IMR-90 (cell line): ENCODE data around the gene CHI3L1. TPM values are rescaled to one million over a fixed set of nuclear protein-coding genes. Genes with fewer than 3 reads are reported as not detected.

ENCODE experiments used
- ATAC-seq: fragments of 200-7000 bp; cut with Tn5 transposase; 2 replicates; pipeline ENCODE4 v1.9.1; 2020; ENCODE audit warnings: low read depth, mild to moderate bottlenecking, moderate library complexity
- BruUV-seq: library from RNA; stranded (reverse); fragments of 400-500 nt; replicated peaks from 2 replicates; lab custom pipeline; 2021; lab: Mats Ljungman, UMichigan
- CTCF ChIA-PET: fragments of 300-600 bp; formaldehyde crosslinking; extraction: SDS; loops from one replicate; lab custom pipeline; 2021; ENCODE audit warnings: antibody characterized with exemption; lab: Yijun Ruan, JAX
- POLR2A ChIA-PET: fragments of 300-600 bp; sonication (Branson Sonifier 250); formaldehyde crosslinking; loops from one replicate; lab custom pipeline; 2022; ENCODE audit warnings: antibody characterized with exemption; ENCODE audit not compliant: unreplicated experiment; lab: Charles Lee
- DNase-seq: peaks from one replicate; pipeline ENCODE4 v3.0.0; 2013
- H2AFZ ChIP-seq: replicated peaks from 2 replicates; pipeline ENCODE3; 2013; ENCODE audit warnings: low read length, mild to moderate bottlenecking; ENCODE audit not compliant: poor library complexity
- H2AK5ac ChIP-seq: 2 replicates; pipeline ENCODE4 v1.6.1; 2013; ENCODE audit warnings: low read depth, low read length, inconsistent platforms
- H2AK9ac ChIP-seq: replicated peaks from 2 replicates; pipeline ENCODE3; 2013; ENCODE audit warnings: mild to moderate bottlenecking, low read depth, low read length, moderate library complexity; ENCODE audit not compliant: poor library complexity
- H2BK120ac ChIP-seq: 2 replicates; pipeline ENCODE4 v1.6.1; 2013; ENCODE audit warnings: low read depth, low read length, inconsistent platforms
- H2BK15ac ChIP-seq: 3 replicates; pipeline ENCODE4 v1.6.1; 2013; ENCODE audit warnings: low read depth, low read length, inconsistent platforms
- H2BK20ac ChIP-seq: 2 replicates; pipeline ENCODE4 v1.6.1; 2013; ENCODE audit warnings: low read depth, mild to moderate bottlenecking, inconsistent platforms, low read length, moderate library complexity
- H2BK5ac ChIP-seq: 2 replicates; pipeline ENCODE4 v1.6.1; 2013; ENCODE audit warnings: mild to moderate bottlenecking, low read depth, low read length, inconsistent platforms; ENCODE audit not compliant: poor library complexity, severe bottlenecking
- H3K14ac ChIP-seq: replicated peaks from 2 replicates; pipeline ENCODE4 v1.6.1; 2013; ENCODE audit warnings: low read depth, low read length, inconsistent platforms
- H3K18ac ChIP-seq: 2 replicates; pipeline ENCODE4 v1.6.1; 2013; ENCODE audit warnings: low read depth, low read length, control low read depth
- H3K23ac ChIP-seq: 2 replicates; pipeline ENCODE4 v1.6.1; 2013; ENCODE audit warnings: low read depth, low read length, inconsistent platforms
- H3K27ac ChIP-seq: 2 replicates; pipeline ENCODE4 v1.5.1; 2013; ENCODE audit warnings: mild to moderate bottlenecking, control low read depth, low read length; ENCODE audit not compliant: insufficient read depth
- H3K27me3 ChIP-seq: 2 replicates; pipeline ENCODE4 v1.6.1; 2013; ENCODE audit warnings: low read length; ENCODE audit not compliant: control insufficient read depth, insufficient read depth
- H3K36me3 ChIP-seq: 2 replicates; pipeline ENCODE4 v1.6.1; 2013; ENCODE audit warnings: low read length, mixed read lengths; ENCODE audit not compliant: control insufficient read depth, insufficient read depth
- H3K4ac ChIP-seq: 2 replicates; pipeline ENCODE4 v1.6.1; 2013; ENCODE audit warnings: low read depth, low read length, inconsistent platforms
- H3K4me1 ChIP-seq: 2 replicates; pipeline ENCODE4 v1.6.1; 2013; ENCODE audit warnings: low read length, mixed read lengths; ENCODE audit not compliant: control insufficient read depth, insufficient read depth
- H3K4me2 ChIP-seq: 2 replicates; pipeline ENCODE4 v1.6.1; 2013; ENCODE audit warnings: low read depth, mild to moderate bottlenecking, control low read depth, low read length, moderate library complexity
- H3K4me3 ChIP-seq: 2 replicates; pipeline ENCODE4 v1.5.1; 2013; ENCODE audit warnings: low read depth, mild to moderate bottlenecking, control low read depth, low read length, moderate library complexity; ENCODE audit not compliant: insufficient read depth
- H3K56ac ChIP-seq: 2 replicates; pipeline ENCODE4 v1.6.1; 2013; ENCODE audit warnings: low read length, inconsistent platforms; ENCODE audit not compliant: insufficient read depth; ENCODE audit errors: extremely low read depth
- H3K79me1 ChIP-seq, 2 experiments: 2 replicates each; pipeline ENCODE4 v1.6.1; 2013; ENCODE audit warnings: low read length in 2 of 2, inconsistent platforms in 1 of 2, low read depth in 1 of 2
- H3K9ac ChIP-seq: 2 replicates; pipeline ENCODE4 v1.6.1; 2013; ENCODE audit warnings: low read depth, low read length, control low read depth
- H3K9me1 ChIP-seq: 2 replicates; pipeline ENCODE4 v1.6.1; 2013; ENCODE audit warnings: low read length, inconsistent platforms; ENCODE audit not compliant: insufficient read depth
- H3K9me3 ChIP-seq: 2 replicates; pipeline ENCODE4 v1.6.1; 2013; ENCODE audit warnings: low read length; ENCODE audit not compliant: control insufficient read depth, insufficient read depth
- H4K20me1 ChIP-seq: 2 replicates; pipeline ENCODE4 v1.6.1; 2013; ENCODE audit warnings: low read length, inconsistent platforms; ENCODE audit not compliant: insufficient read depth
- H4K5ac ChIP-seq: 2 replicates; pipeline ENCODE4 v1.6.1; 2013; ENCODE audit warnings: mild to moderate bottlenecking, low read depth, low read length, control low read depth
- H4K8ac ChIP-seq, 2 experiments: 2 replicates each; pipeline ENCODE4 v1.6.1; 2013; ENCODE audit warnings: low read depth in 2 of 2, low read length in 2 of 2, control low read depth in 1 of 2, inconsistent platforms in 1 of 2
- H4K91ac ChIP-seq: 2 replicates; pipeline ENCODE4 v1.6.1; 2013; ENCODE audit warnings: low read depth, low read length, inconsistent platforms; ENCODE audit not compliant: insufficient read depth
- CEBPB ChIP-seq: IDR thresholded peaks from 2 replicates; pipeline ENCODE4 v1.6.1; 2012; ENCODE audit warnings: low read depth, low read length, improper control_type of control experiment
- CTCF ChIP-seq: conservative IDR thresholded peaks from 2 replicates; pipeline ENCODE4 v1.5.1; 2012; ENCODE audit warnings: mild to moderate bottlenecking, low read depth, low read length, improper control_type of control experiment
- POLR2A ChIP-seq: IDR thresholded peaks from 2 replicates; pipeline ENCODE4 v1.6.1; 2012; ENCODE audit warnings: mild to moderate bottlenecking, low read depth, low read length
- WGBS, 2 experiments: methylation state at CpG; one replicate each; pipeline versions ENCODE4 v1.1.5 to v1.1.7; 2013; ENCODE audit warnings: missing lambda C conversion rate in 2 of 2; ENCODE audit not compliant: insufficient read length in 1 of 2; ENCODE audit errors: extremely low coverage in 2 of 2; 5-methylcytosine and 5-hydroxymethylcytosine counted together
- dilution Hi-C: fragments of 300-500 bp; cut with HindIII; formaldehyde crosslinking; loops from one replicate; pipeline ENCODE4 v1.14.3; 2018; ENCODE audit warnings: low sequenced_read_pairs; ENCODE audit not compliant: unreplicated experiment
- in situ Hi-C: fragments of 300-500 bp; cut with MboI; formaldehyde crosslinking; loops from 3 replicates; pipeline ENCODE4 v1.14.3; 2019; ENCODE audit warnings: low sequenced_read_pairs, inconsistent platforms, mixed read lengths
- intact Hi-C: fragments of 100-400 bp; cut with micrococcal nuclease; formaldehyde crosslinking; loops from 2 replicates; pipeline ENCODE4 v1.10.0; 2022
- polyA plus RNA-seq, 3 experiments: library from polyadenylated mRNA; depleted of rRNA; stranded (reverse); fragments of >200 nt; gene quantifications; 2 replicates each; pipeline ENCODE4 v1.2.3, GENCODE V29; 2012; ENCODE audit warnings: low replicate concordance in 1 of 3
- total RNA-seq: library from RNA; depleted of rRNA; stranded (reverse); fragments of >200 nt; gene quantifications from 2 replicates; pipeline ENCODE4 v1.2.3, GENCODE V29; 2012

CHI3L1 gene
- total and polyA plus RNA-seq, 2 of the 4 experiments (the other 2 are of a cell fraction): 0.17 TPM; not detected in 1

DNA sequence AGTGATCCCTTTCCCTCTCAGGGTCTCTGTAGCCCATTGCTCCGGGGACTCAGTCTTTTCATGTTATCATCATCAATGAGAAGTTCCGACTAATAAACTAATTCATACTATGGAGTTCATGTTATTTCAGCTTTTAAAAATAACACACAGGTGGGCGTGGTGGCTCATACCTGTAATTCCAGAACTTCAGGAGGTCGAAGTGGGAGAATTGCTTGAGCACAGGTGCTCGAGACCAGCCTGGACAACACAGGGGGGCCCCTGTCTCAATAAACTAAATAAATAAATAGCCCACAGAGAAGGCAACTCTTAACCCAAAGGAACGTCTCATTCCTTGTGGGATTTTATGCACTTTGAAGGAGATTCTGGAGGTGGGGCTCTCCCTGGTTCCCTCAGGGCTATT lies 25.3 kb downstream of the CHI3L1 start:
- Histone ChIP-seq H3K9ac (no peak overlapping the region), H4K8ac (no peak overlapping the region), H2BK5ac (no peak overlapping the region), H3K4me3 (no peak overlapping the region), H2AK5ac (no peak overlapping the region), H4K91ac (no peak overlapping the region), H3K18ac (no peak overlapping the region), H3K27me3 (peaks cover 46% of the 10 kb centered on the region), H3K9me3 (peaks cover 7% of the 10 kb centered on the region; the same call in 1 of the 2 replicates), H3K36me3 (no peaks in the 10 kb centered on the region), H2BK15ac (no peak overlapping the region), H3K9me1 (no peaks in the 10 kb centered on the region), H2BK20ac (no peak overlapping the region), H3K14ac (no peak overlapping the region), H4K5ac (no peak overlapping the region), H2BK120ac (no peak overlapping the region), H3K4me2 (no peak overlapping the region), H2AK9ac (no peak overlapping the region), H3K27ac (no peak overlapping the region), H3K23ac (no peak overlapping the region), H3K79me1 (no peaks in the 10 kb centered on the region), H3K56ac (no peak overlapping the region), H2AFZ (no peak overlapping the region), H3K4me1 (no peaks in the 10 kb centered on the region), H4K20me1 (no peaks in the 10 kb centered on the region), H3K4ac (no peak overlapping the region)
- POLR2A ChIA-PET: no interaction called here
- CTCF ChIA-PET: no interaction called here
- in situ Hi-C loops (no loop called here), dilution Hi-C loops (no loop called here), intact Hi-C loops (no loop called here)
- TF ChIP-seq POLR2A (no peak), CTCF (no peak), CEBPB (no peak)
- no peak for DNase-seq
- ATAC-seq: no peak
- no TSS peak for BruUV-seq
- 60% methylated on average over 1 of the region's 6 CpGs; no CpG with 5 or more reads in 1 of the 2 experiments for WGBS, 2 experiments
